ENCODE results near the gene RPL36AL. TPM values are rescaled to one million over a fixed set of nuclear protein-coding genes. Genes with fewer than 3 reads are reported as not detected.

RPL36AL gene
- total and polyA plus RNA-seq, 10 of the 15 experiments (the other 5 are each of a cell fraction or from before 2014, with no cell fraction given) = 222 to 1,379 (median 545) TPM

- H3K79me2 ChIP-seq (ENCODE audit: control insufficient read depth, insufficient read depth, low read length) = peaks cover 64% of the 10 kb centered on the region
- ChIA-PET POLR2A (interaction anchor here (0.6 to 3.6 kb wide), 3 partner anchors 40 to 201 kb away, joined by 3 to 31 read pairs (median 4); partner anchors contain the start of gene KLHDC2), RAD21 (ENCODE audit: unreplicated experiment) (no interaction called here), CTCF (interaction anchor here (1.0 kb wide), 1 partner anchor 175 kb away, joined by 4 read pairs; no protein-coding TSS in a partner anchor), SMC1A (ENCODE audit: uncharacterized antibody, unreplicated experiment) (interaction anchor here (0.9 to 1.5 kb wide), 4 partner anchors 16 to 175 kb away, joined by 3 to 4 read pairs (median 4); partner anchors contain the start of genes MGAT2, POLE2 and RPL36AL)
- in situ Hi-C loops (cut with MboI) (loop anchor here (5.0 to 10.0 kb wide), 3 partner anchors 130 to 478 kb away; partner anchors contain the start of genes KLHDC2 and VCPKMT), intact Hi-C loops (cut with micrococcal nuclease; ENCODE audit: unreplicated experiment) (no loop called here)
- no peaks in the 10 kb centered on the region for H3K27me3 ChIP-seq (replicated peaks in 1 of 2; ENCODE audit: control insufficient read depth in 2 of 2, insufficient read depth in 2 of 2, low read length in 1 of 2)
- no peak overlapping the region for H2AFZ ChIP-seq (ENCODE audit: control insufficient read depth, low read depth, low read length)
- 82% methylated on average over 1 of the region's 1 CpG for WGBS (ENCODE audit: insufficient coverage, insufficient replicate concordance, low lambda C conversion rate, missing lambda C conversion rate)
- DNase-seq (ENCODE audit: low read depth, low spot score) = no peak
- peaks cover 13% of the 10 kb centered on the region for H3K4me1 ChIP-seq (ENCODE audit: control insufficient read depth, insufficient read depth, low read length)
- H3K4me2 ChIP-seq (ENCODE audit: control insufficient read depth, insufficient read depth) = peak overlapping the region; percentile 82
- FAIRE-seq = no peak
- no peak overlapping the region for H3K27ac ChIP-seq (ENCODE audit: control insufficient read depth, insufficient read depth)
- TF ChIP-seq ATF2 (IDR thresholded peaks at IDR 0.05; ENCODE audit: low read length) (no peak), BACH1 (IDR thresholded peaks at IDR 0.05; ENCODE audit: borderline replicate concordance) (no peak), ZZZ3 (IDR thresholded peaks at IDR 0.05; ENCODE audit: control insufficient read depth, insufficient read length, low read depth) (no peak)
- no TSS peak for BruUV-seq (replicated peaks)
- peak overlapping the region; percentile 1; the same call in 1 of the 2 replicates for H3K4me3 ChIP-seq
- peaks cover 0 to 8% of the 10 kb centered on the region in 2 experiments; a peak in 2 of 4 replicates for H3K36me3 ChIP-seq (ENCODE audit: control insufficient read depth in 2 of 2, insufficient read depth in 2 of 2, low read length in 1 of 2)
- H3K9ac ChIP-seq (ENCODE audit: control insufficient read depth, insufficient read depth, low read length) = peak overlapping the region; percentile 97; the same call in 1 of the 2 replicates
- H3K9me3 ChIP-seq (replicated peaks; ENCODE audit: control insufficient read depth, insufficient read depth, low read length) = no peaks in the 10 kb centered on the region
- no peak for ATAC-seq
- no peaks in the 10 kb centered on the region for H4K20me1 ChIP-seq (ENCODE audit: control insufficient read depth, insufficient read depth)
Observed at GRCh38 chr14:49636866-49637265, 16.4 kb upstream of the RPL36AL start.
